HG03064 (cell line): ENCODE results near the gene KIRREL3.

Source experiments
- ATAC-seq: cut with Tn5 transposase; IDR thresholded peaks from one replicate; pipeline ENCODE4 v1.9.1; 2021; ENCODE audit warnings: low read depth; ENCODE audit not compliant: unreplicated experiment

KIRREL3 gene

DNA sequence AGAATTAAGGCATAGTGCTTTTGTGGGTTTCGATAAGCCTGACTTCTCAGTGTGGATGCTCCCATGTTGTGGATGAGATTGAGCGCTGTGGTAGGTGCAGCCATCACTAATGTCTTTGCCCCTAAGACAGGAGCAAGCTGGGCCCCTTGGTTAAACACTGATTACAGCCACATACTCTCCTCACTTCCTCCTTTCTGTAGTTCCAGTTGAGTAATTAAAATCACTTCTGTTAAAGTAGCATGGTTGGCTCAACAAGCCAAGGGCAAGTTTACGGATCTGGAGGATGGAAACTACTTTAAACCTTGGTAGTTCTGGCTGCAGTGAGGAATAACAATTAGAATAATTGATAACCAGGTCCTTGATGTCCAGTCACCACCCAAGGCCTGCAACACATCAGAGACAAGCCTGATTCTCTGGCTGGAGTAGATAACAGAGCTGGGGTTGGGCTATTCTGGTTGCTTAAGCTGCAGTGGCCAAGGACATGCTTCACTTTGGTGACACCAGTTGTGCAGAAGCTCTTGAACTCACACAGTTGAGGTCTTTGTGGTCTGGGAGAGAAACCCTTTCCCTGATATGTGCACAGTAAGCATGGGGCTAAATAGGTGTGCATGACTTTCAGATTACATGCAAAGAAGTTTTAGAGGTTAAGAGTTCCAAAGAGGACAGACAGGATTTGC is 81.3 kb downstream of the KIRREL3 start:
- ATAC-seq = no peak

DNA sequence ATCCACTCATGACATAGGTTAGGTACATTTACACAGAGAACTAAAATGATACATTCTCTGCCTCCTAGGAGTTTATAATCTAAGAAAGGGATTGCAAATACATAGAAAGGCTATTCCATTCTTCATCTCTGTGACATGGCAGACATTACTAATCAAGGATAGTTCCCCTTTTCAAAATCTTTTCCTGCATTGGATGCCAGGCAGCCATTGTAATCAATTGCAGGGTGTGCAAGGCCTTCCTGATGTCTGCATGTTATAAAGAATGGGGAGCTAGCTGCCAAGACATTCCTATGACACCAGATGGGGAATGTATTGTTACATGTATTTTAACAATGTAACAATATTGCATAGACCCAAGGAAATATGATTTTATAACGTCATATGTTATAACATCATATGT is 82.0 kb downstream of the KIRREL3 start:
- ATAC-seq = no peak

DNA sequence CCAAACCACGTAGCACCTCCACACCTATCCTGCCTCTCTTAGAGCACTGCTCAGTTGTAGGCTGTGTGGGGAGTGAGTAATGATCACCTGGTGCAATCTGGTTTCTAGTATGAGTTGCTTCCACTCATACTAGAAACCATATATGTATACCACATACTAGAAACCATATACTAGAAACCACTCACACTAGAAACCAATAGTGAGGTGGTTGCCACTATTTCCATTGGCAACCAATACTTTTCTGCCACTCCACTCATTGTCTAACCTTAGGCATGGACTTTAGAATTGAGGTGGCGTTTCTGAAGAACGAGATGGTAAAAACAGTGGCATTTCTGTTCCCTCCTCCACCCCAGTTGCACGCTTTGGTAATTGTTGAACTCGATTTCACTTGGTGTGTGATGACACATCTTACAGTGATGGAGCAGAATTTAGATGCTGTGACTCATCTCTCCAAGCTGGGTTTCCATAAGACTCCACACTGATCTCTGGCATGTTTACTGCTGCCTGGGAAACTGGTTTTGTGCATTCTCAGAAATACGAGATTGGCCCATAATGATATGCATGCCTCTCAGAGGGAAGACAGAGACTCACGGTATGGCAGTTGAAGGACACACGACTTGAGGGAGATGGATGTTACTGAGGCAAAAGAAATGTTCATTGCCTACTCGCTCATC is 82.9 kb downstream of the KIRREL3 start:
- peak; percentile 90 for ATAC-seq

DNA sequence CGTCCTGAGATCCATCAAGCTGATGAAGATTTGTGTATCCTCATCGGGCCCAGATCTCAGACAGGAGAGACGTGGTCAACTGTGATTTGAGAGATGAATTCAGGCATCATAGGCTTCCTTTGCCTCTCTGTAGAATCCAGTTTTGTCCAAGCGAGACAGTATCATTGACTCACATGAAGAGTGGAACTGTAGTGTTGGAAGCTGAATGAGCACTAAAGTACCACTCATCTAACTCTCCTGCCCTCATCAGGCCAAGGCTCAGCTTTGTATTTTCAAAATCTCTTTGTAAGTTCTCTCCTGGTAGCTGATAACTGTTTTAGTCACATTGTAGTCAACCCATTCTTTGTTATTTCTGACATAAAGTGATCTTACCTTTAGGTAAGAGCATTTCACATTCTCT is 85.1 kb downstream of the KIRREL3 start:
- ATAC-seq = no peak

DNA sequence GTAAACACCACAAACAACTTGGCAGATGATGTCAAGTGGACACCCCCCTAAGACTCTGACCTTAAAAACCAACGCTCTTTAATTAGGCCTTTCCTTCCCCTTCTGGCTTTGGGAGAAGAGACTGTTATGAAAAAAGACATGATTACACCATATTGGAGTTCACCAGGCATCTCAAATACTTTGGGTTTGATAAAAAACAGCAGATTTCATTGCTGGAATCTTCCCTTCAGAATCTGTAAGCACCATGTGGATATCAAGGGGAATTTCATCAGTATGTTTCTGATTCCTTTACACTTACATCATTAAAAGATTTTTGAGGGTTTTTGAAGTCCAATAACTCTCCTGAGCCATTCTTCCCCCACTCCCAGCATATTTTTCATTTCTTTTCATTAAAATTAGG is 85.6 kb downstream of the KIRREL3 start:
- ATAC-seq = no peak

DNA sequence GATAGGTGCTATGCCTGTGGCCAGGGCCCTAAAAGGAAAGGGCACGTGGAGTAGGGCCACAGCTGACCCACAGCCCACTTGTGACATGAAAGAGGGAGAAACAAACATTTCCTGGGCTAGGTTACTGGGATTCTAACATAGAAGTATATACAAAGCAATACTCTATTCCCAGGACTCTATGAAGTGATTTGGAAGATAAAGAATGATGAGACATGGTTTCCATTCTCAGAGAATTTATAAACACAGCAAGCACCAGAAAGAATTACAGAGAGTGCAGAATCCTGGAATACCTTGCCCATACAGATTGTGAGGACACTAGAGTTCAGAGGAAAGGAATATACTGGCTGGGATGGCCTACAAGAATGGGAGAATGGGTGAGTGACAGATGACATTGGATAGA is 86.4 kb downstream of the KIRREL3 start:
- no peak for ATAC-seq

DNA sequence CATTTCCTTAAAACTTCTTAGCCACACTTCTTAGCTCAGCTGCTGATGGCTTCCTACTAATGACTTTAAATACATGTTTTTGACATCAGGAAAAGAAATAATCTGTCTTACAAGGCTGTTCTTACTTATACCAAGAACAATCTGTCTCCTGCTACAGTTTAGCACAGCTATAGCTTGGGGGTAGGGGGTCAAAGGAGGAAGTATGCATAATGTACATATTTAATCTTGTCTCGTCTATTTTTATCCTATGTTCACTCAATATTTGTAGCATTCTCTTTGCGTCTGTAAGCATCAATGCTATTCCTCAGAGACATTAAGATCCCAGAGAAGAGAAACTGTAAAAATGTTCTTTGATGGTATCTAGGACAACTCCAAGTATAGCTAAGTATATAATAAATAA is 96.0 kb downstream of the KIRREL3 start:
- ATAC-seq = no peak

DNA sequence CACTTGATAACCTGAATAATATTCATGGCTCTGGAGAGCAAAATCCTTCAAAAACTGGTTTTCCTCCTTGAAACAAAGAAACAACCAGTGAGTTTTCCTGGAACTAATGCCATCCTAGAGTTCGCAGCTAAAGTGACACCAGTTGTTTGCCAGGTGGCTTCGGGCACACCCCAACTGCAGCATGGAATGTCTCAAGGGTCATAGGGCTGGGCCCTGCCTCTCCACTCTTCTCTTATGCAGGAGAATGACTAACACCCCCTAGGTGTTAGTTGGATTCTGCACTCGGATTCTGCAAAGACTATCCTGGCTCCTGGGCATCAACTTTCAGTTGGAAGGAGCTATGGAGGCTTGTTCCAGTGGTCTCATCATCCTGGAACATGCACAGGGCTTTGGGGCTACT is 98.8 kb downstream of the KIRREL3 start:
- no peak for ATAC-seq

DNA sequence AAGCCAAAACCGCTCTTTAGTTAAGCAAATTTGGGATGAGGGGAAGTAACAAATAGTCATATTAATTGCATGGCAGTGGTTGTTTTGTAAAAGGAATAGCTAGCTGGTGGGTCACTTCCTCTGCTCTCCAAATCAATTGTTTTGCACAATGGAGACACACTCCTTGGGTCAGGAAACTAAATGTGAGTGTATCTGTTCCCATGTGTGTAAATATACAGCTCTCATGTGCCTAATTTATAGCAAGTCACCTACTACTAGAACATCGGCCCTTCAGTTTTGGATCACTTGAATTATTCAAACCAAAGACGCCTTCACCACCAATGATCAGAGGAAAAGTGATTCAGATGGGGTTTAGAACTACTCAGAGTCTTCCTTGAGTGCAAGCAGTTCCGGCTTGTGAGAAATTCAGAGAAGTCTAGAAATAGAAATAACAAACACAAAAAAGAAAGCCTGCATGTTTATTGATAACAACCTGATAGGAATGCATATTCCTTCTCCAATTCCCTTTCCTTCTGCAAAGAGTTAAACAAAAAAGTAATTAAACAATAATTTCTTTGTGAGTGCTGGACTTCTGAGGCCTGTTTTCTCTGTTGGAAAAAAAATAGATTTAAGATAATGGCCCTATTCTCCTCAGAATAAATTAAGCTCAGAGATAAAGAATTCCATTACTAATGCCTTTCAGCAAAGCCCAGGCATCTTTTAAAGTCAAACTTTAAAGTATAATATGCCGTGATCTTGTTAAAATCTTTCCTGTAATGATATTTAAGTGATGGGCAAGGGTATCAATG is 100.4 kb downstream of the KIRREL3 start:
- no peak for ATAC-seq

DNA sequence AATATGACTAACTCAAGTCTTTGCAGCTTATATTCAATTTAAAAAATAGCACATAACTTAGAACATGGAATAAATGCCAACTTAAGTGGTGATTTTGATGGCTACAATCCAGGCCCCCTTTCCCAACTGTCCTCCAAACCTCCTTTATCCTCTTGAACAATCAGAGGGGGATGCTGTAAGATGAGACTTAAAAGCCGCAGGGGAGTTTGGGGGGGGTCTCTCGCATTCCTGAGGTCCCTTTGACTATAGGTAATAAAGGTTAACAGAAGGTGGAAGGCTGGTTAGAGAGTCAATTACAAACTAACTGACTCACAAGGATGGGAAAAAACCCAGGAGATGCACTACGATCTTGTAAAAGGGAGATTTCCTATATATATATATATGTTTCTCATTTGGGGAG is 101.8 kb downstream of the KIRREL3 start:
- ATAC-seq = no peak

DNA sequence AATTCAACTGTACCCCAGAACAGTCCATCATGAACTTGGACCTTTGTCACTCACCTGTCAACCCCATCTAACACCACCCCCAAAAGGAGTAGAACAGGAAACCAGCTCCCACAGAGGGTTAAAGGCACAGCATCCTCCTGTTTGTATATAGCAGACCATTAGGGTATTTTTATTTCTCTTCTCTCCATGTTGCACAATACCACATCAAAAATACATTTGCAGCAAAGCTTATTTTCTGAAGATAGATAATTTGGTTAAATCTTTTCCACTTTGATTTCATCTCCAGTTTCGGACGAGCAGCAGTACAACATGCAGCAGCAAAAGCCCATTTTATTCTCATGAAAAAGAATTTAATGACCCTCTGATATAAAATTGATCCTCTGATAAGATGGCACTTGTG is 103.1 kb downstream of the KIRREL3 start:
- no peak for ATAC-seq

DNA sequence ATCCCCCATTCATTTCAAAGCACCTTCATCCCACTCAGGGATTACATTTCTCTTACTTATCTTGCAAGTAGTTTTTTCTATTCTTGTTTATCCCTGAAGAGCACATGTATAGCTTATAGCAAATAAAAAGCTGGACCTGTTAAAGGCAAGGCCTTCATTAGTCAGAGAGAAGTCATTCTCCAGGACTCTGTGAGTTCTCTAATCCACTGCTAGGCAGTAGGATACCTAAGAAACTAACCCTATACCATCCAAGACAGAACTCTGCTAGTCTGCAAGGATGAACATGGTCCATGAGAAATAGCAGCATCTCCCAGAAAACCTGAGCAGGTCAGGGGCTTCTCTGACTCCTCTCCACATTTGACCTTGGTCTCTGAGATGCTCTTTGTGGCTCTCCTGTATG is 104.5 kb downstream of the KIRREL3 start:
- no peak for ATAC-seq

DNA sequence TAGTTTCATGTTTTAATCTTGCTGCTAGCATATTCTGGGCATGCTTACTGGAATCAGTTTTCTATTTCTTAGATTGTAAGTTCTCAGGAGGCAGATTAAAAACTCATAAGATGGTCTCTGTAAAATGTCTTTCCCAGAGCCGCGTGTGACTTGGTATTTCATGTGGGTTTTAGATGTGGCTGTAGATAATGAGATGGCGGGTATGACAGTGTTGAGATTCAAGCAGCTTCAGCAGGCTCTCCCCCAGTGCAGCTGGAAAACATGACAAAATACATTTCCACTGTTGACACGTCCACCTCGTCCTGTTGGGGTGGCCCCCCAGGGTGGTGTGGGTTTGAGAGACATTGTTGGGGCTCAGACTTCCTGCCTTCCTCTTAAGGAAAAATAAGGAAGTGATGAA is 106.8 kb downstream of the KIRREL3 start:
- no peak for ATAC-seq

DNA sequence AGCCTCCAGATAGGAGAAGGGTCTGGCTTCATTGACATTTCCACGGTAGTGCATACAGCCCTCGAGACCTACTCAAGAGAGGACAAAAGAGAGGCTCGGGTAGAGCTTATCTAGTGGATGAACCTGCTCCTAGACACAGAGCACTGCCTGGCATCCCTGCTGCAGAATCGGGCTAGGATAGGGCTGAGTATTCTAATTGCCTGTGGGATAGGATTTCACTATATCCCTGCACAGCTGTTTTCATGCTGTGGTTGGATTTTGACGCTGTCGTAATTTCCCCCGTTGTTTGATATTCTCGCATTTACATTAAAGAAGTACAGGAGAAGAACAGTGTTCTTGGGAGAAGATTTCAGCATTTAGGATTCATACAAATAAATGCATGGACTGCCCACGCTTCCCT is 107.8 kb downstream of the KIRREL3 start:
- ATAC-seq = no peak

DNA sequence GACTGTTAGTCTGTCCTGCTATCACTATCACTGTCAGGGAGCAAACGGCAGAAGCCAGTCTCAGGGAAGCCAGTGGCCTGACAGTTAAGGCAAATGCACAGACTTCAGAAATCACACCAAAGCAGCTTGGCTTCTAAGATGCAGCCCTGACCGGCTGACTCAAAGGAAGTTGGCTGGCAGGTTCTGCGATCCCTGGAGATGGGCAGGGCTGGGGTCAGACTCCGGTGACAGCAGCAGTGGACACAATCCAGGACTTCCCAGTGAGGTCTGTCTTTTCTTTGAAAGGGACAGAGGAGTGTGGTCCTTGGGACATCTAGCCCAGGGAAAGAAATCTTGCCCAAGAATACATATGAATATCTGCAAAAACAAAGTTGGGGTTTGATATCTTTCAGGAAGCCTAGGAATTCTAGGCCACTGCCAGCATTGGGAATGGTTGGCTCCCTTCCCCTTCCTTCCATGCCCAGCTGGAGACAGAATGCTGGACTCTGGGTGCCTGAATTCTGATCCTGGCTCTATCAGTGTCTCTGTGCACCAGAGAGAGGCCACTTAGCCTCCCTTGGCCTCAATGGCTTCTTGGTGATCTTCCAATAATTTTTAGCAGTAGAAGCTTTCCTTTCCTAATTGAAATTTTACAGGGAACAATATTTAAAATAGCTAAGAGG is 108.9 kb downstream of the KIRREL3 start:
- no peak for ATAC-seq

DNA sequence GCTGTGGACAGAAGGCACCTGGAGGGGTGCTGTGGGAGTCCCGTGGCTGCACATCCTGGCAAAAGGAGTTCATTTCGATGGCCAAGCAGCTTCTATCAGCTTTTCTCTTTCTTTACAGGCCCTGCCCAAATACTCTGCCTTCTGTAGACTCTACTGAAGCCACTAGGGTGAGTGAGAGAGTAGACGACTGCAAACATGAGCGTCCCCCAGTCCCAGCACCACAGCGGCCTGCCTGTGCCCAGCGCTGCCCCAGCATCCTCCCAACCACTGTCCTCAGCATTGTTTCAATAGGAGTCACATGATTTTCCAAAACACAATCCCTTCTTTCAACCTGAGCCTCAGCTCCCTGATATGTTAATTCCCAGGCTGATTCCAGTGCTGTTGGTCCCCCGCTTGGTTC is 110.0 kb downstream of the KIRREL3 start:
- no peak for ATAC-seq

DNA sequence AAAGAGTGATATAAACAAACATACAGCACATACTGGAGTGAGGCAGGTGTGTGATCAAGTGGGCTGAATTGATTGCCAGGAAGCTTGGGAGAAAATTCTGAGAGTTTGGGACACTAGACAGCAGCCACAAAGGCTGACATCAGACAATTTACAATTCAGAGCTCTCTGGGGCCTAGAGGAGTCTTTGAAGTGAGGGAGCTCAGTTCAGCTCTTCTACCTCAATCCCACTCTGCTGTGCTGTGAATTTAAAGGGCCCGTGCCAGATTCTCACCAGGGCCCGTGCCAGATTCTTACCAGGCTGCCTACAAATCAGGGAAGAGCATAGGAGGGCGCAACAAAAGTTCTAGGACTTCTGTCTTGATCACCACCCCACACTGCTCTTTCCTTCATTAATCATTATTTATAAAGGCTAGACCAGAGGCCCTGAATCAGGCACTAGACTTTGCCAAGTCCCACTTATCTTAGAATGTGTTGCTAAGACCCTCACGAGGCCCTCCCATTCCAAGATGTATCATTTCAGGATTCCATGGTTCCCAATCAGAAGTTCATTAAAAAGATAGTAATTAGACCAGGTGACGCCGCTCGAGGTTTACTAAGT is 112.4 kb downstream of the KIRREL3 start:
- no peak for ATAC-seq

DNA sequence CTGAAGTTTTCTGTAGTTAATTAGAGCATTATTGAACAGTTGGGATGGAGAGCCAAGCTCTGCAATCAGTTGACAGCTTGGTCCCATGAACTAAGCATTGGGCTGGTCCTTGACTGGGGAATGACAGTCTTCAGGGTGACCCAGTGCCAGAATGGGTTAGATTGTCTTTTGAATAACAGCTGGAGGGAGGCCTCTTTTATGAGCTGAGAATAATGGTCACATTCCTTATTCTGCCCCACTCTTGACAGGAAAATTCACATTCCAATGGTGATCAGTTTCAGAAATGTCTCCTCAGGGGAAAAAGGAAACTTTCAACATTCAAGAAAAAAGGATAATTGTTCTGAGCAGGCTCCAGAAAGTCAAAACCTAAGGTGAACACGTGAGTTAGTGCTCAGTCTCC is 113.9 kb downstream of the KIRREL3 start:
- no peak for ATAC-seq

DNA sequence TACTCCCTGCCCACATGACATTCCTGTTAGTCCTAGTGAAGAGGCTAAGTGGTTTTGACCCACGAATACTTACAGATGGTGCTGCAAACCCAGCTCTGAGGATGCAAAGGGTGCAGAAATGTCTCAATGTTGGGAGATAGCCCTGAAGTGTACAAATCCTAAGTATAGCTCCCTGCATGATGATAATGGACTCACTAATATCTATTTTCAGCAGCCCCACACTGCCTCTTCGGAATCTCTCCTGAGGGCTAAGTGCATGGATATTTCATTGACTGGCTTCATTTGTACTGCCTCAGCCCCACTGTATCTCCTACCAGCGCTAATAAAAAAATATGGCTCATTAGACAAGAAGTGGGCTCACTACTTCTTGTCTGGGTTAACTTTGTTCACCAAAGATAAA is 114.5 kb downstream of the KIRREL3 start:
- ATAC-seq = no peak

DNA sequence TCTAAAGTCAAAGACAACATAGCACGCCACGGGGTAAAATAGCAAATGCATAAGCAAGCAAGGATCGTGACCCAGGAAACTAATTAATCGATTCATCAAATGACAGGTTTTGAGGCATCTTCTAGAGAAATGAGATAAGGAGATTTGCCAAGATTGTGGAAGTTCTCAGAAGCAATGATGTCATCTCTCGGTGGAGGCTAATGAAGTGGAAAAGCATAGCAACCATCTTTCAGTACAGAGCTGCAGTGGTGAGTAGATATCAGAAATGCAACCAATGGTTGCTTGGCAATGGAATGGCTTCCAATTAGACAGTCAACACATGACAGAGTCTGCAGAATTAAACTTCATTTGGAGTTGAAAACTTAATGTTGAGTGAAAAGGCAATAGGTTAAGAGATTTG is 116.0 kb downstream of the KIRREL3 start:
- ATAC-seq = no peak

DNA sequence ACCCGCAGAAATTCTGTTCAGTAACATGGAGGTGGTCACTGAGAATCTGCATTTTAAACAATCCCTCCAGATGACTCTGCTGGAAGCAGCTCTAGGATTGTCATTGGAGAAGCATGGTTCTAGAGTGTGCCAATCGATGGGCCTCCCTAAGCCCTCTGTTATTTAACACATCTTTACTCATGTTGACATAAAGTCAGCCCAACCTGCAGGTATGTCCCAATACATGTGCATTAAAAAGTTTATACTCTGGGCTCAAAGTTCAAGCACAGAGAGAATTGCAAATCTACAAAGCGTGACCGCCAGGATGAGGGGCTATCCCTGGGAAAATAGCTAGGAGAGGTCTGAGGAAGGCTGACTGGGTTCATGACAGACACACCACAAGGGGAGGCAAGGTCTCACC is 116.4 kb downstream of the KIRREL3 start:
- no peak for ATAC-seq
